Karpas-422 (cell line): ENCODE results near the gene OR2L13. TPM values are rescaled to one million over a fixed set of nuclear protein-coding genes. Genes with fewer than 3 reads are reported as not detected.
"Not testable (repeated sequence)": the region's sequence is repeated elsewhere in the genome, so short reads cannot be mapped to it uniquely, and the experiment has no call there.

Experiments used
- DNase-seq: peaks from one replicate; pipeline ENCODE4 v3.0.0-alpha.2; 2015
- H2AFZ ChIP-seq: fragments of 200-600 bp; sonication (generic); 2 replicates; pipeline ENCODE4 v1.6.1; 2014; ENCODE audit warnings: antibody characterized with exemption, low read length, mixed read lengths
- H3K27ac ChIP-seq: fragments of 200-600 bp; sonication (generic); 2 replicates; pipeline ENCODE4 v1.5.1; 2014; ENCODE audit warnings: mild to moderate bottlenecking, low read length, moderate library complexity
- H3K27me3 ChIP-seq: fragments of 200-600 bp; sonication (generic); 2 replicates; pipeline ENCODE4 v1.6.1; 2014; ENCODE audit warnings: low read length, mixed read lengths
- H3K36me3 ChIP-seq: fragments of 200-600 bp; sonication (generic); 2 replicates; pipeline ENCODE4 v1.6.1; 2014; ENCODE audit warnings: low read length, mixed read lengths; ENCODE audit not compliant: insufficient read depth
- H3K4me1 ChIP-seq: fragments of 200-600 bp; sonication (generic); 2 replicates; pipeline ENCODE4 v1.6.1; 2014; ENCODE audit warnings: mild to moderate bottlenecking, low read length, mixed read lengths
- H3K4me2 ChIP-seq: fragments of 200-600 bp; sonication (generic); 2 replicates; pipeline ENCODE4 v1.6.1; 2014; ENCODE audit warnings: low read length, low read depth, mild to moderate bottlenecking; ENCODE audit not compliant: poor library complexity, severe bottlenecking
- H3K4me3 ChIP-seq: fragments of 200-600 bp; sonication (generic); 2 replicates; pipeline ENCODE4 v1.5.1; 2014; ENCODE audit warnings: mild to moderate bottlenecking, antibody characterized with exemption, low read length, mixed read lengths
- H3K79me2 ChIP-seq: fragments of 200-600 bp; sonication (generic); 2 replicates; pipeline ENCODE4 v1.6.1; 2014; ENCODE audit warnings: mild to moderate bottlenecking, low read length, mixed read lengths
- H3K9ac ChIP-seq: fragments of 200-600 bp; sonication (generic); 2 replicates; pipeline ENCODE4 v1.6.0; 2014; ENCODE audit warnings: low read length
- H3K9me2 ChIP-seq: fragments of 200-600 bp; sonication (generic), shearing (Covaris generic); replicated peaks from 2 replicates; pipeline ENCODE4 v1.6.0; 2014; ENCODE audit warnings: mild to moderate bottlenecking, low read length, moderate library complexity; ENCODE audit not compliant: insufficient read depth
- H3K9me3 ChIP-seq: fragments of 300-700, 200-600 bp; sonication (generic); 2 replicates; pipeline ENCODE4 v1.6.1; 2014; ENCODE audit warnings: low read length, mixed read lengths
- H4K20me1 ChIP-seq: fragments of 200-600 bp; sonication (generic); 2 replicates; pipeline ENCODE4 v1.6.1; 2014; ENCODE audit warnings: mild to moderate bottlenecking, antibody characterized with exemption, low read length, low read depth; ENCODE audit not compliant: insufficient read depth
- total RNA-seq: library from RNA; depleted of rRNA; stranded (reverse); fragments of >200 nt; shearing (Covaris generic); gene quantifications from 2 replicates; pipeline ENCODE4 v1.2.3, GENCODE V29; 2014; ENCODE audit warnings: low replicate concordance

OR2L13 gene
- total RNA-seq, 1 experiment from 2014 or later: not detected

- H3K79me2 ChIP-seq, H3K27me3 ChIP-seq, H2AFZ ChIP-seq, H3K4me1 ChIP-seq, H3K4me2 ChIP-seq, DNase-seq, H3K9me2 ChIP-seq, H3K36me3 ChIP-seq, H3K27ac ChIP-seq, H4K20me1 ChIP-seq, H3K4me3 ChIP-seq, H3K9ac ChIP-seq, H3K9me3 ChIP-seq: not testable (repeated sequence)
These were observed 11.1 kb upstream of the OR2L13 start for GRCh38 chr1:248083864-248084263.

GRCh38 chr1:248098529-248098928 lies 3.5 kb downstream of the OR2L13 start:
- H3K79me2 ChIP-seq: no peaks in the 10 kb centered on the region
- H4K20me1 ChIP-seq: no peaks in the 10 kb centered on the region
- no peaks in the 10 kb centered on the region for H3K4me1 ChIP-seq
- H3K4me2 ChIP-seq: no peak overlapping the region
- DNase-seq: no peak
- no peaks in the 10 kb centered on the region for H3K36me3 ChIP-seq
- no peak overlapping the region for H3K4me3 ChIP-seq
- no peak overlapping the region for H3K9ac ChIP-seq
- H3K27ac ChIP-seq: no peak overlapping the region
- H3K27me3 ChIP-seq: no peaks in the 10 kb centered on the region
- H2AFZ ChIP-seq: no peak overlapping the region
- peaks cover 3% of the 10 kb centered on the region; the same call in 1 of the 2 replicates for H3K9me3 ChIP-seq
- no peaks in the 10 kb centered on the region for H3K9me2 ChIP-seq

GRCh38 chr1:248102847-248103246 lies 7.9 kb downstream of the OR2L13 start:
- no peaks in the 10 kb centered on the region; the same call in 1 of the 2 replicates for H3K36me3 ChIP-seq
- no peak overlapping the region for H2AFZ ChIP-seq
- no peaks in the 10 kb centered on the region for H3K9me2 ChIP-seq
- H4K20me1 ChIP-seq: no peaks in the 10 kb centered on the region
- no peak overlapping the region for H3K9ac ChIP-seq
- no peak overlapping the region for H3K4me2 ChIP-seq
- no peaks in the 10 kb centered on the region for H3K79me2 ChIP-seq
- no peaks in the 10 kb centered on the region for H3K27me3 ChIP-seq
- H3K4me1 ChIP-seq: no peaks in the 10 kb centered on the region
- no peak overlapping the region for H3K27ac ChIP-seq
- H3K4me3 ChIP-seq: no peak overlapping the region
- H3K9me3 ChIP-seq: peaks cover 3% of the 10 kb centered on the region; the same call in 1 of the 2 replicates
- DNase-seq: no peak

GRCh38 chr1:248111157-248111556 lies 16.2 kb downstream of the OR2L13 start:
- Histone ChIP-seq H3K9me2 (no peaks in the 10 kb centered on the region), H3K9ac (no peak overlapping the region), H3K27me3 (no peaks in the 10 kb centered on the region), H4K20me1 (no peaks in the 10 kb centered on the region), H3K36me3 (no peaks in the 10 kb centered on the region; the same call in 1 of the 2 replicates), H3K79me2 (no peaks in the 10 kb centered on the region), H3K4me3 (no peak overlapping the region), H3K4me2 (no peak overlapping the region), H3K4me1 (no peaks in the 10 kb centered on the region), H3K27ac (no peak overlapping the region), H3K9me3 (peaks cover 18% of the 10 kb centered on the region), H2AFZ (no peak overlapping the region)
- DNase-seq: no peak

GRCh38 chr1:248114890-248115289 lies 19.9 kb downstream of the OR2L13 start:
- Histone ChIP-seq H3K4me3 (no peak overlapping the region), H3K79me2 (no peaks in the 10 kb centered on the region), H3K9me3 (peaks cover 10% of the 10 kb centered on the region)

GRCh38 chr1:248127653-248128052 lies 32.7 kb downstream of the OR2L13 start:
- no peak overlapping the region for H3K4me3 ChIP-seq
- no peaks in the 10 kb centered on the region for H3K27me3 ChIP-seq
- H3K9ac ChIP-seq: no peak overlapping the region
- H3K4me1 ChIP-seq: no peaks in the 10 kb centered on the region
- H3K4me2 ChIP-seq: no peak overlapping the region
- H3K9me3 ChIP-seq: peaks cover 5% of the 10 kb centered on the region
- H2AFZ ChIP-seq: no peak overlapping the region
- H3K27ac ChIP-seq: no peak overlapping the region
- no peaks in the 10 kb centered on the region for H4K20me1 ChIP-seq
- no peaks in the 10 kb centered on the region for H3K79me2 ChIP-seq
- H3K9me2 ChIP-seq: no peaks in the 10 kb centered on the region
- no peak for DNase-seq
- H3K36me3 ChIP-seq: no peaks in the 10 kb centered on the region

More at GRCh38 chr1:248114890-248115289, 19.9 kb downstream of the OR2L13 start:
- Histone ChIP-seq H4K20me1 (no peaks in the 10 kb centered on the region), H3K9ac (no peak overlapping the region), H3K27me3 (no peaks in the 10 kb centered on the region), H2AFZ (no peak overlapping the region), H3K4me2 (no peak overlapping the region), H3K9me2 (no peaks in the 10 kb centered on the region), H3K4me1 (no peaks in the 10 kb centered on the region), H3K36me3 (no peaks in the 10 kb centered on the region), H3K27ac (no peak overlapping the region)
- no peak for DNase-seq

GRCh38 chr1:248136811-248137210 lies 41.8 kb downstream of the OR2L13 start:
- no peaks in the 10 kb centered on the region for H3K4me1 ChIP-seq
- H2AFZ ChIP-seq: no peak overlapping the region
- no peak overlapping the region for H3K27ac ChIP-seq
- no peaks in the 10 kb centered on the region for H3K9me3 ChIP-seq
- H3K9ac ChIP-seq: no peak overlapping the region
- no peak overlapping the region for H3K4me2 ChIP-seq
- H3K27me3 ChIP-seq: no peaks in the 10 kb centered on the region
- H3K36me3 ChIP-seq: no peaks in the 10 kb centered on the region
- DNase-seq: no peak
- H3K4me3 ChIP-seq: no peak overlapping the region
- H3K9me2 ChIP-seq: no peaks in the 10 kb centered on the region
- H3K79me2 ChIP-seq: no peaks in the 10 kb centered on the region
- no peaks in the 10 kb centered on the region for H4K20me1 ChIP-seq

- Histone ChIP-seq H3K27me3 (no peaks in the 10 kb centered on the region), H3K4me3 (no peak overlapping the region)
These were observed 45.9 kb downstream of the OR2L13 start for GRCh38 chr1:248140846-248141245.

GRCh38 chr1:248143311-248143710 lies 48.3 kb downstream of the OR2L13 start:
- Histone ChIP-seq H3K27me3 (no peaks in the 10 kb centered on the region), H3K9me2 (no peaks in the 10 kb centered on the region), H3K9ac (no peak overlapping the region), H3K4me3 (no peak overlapping the region), H4K20me1 (no peaks in the 10 kb centered on the region), H3K9me3 (no peaks in the 10 kb centered on the region), H3K4me1 (no peaks in the 10 kb centered on the region), H2AFZ (no peak overlapping the region), H3K4me2 (no peak overlapping the region), H3K36me3 (no peaks in the 10 kb centered on the region), H3K27ac (no peak overlapping the region), H3K79me2 (no peaks in the 10 kb centered on the region)
- no peak for DNase-seq

More at GRCh38 chr1:248140846-248141245, 45.9 kb downstream of the OR2L13 start:
- no peaks in the 10 kb centered on the region for H3K4me1 ChIP-seq
- H3K36me3 ChIP-seq: no peaks in the 10 kb centered on the region
- DNase-seq: no peak
- no peak overlapping the region for H2AFZ ChIP-seq
- H4K20me1 ChIP-seq: no peaks in the 10 kb centered on the region
- no peak overlapping the region for H3K4me2 ChIP-seq
- H3K9me3 ChIP-seq: no peaks in the 10 kb centered on the region
- no peak overlapping the region for H3K9ac ChIP-seq
- no peaks in the 10 kb centered on the region for H3K9me2 ChIP-seq
- H3K27ac ChIP-seq: no peak overlapping the region
- no peaks in the 10 kb centered on the region for H3K79me2 ChIP-seq
